Right atrium auricular region (tissue), 2 donors: ENCODE results near the gene PSRC1. TPM values are rescaled to one million over a fixed set of nuclear protein-coding genes. Genes with fewer than 3 reads are reported as not detected.

Experiments used
- DNase-seq: peaks from one replicate; pipeline ENCODE4 v3.0.0-alpha.2; 2019; ENCODE audit warnings: low spot score
- H3K27ac ChIP-seq, 2 donors: fragments of 200-600 bp; sonication (generic); 1 replicate in 1 of 2; 2 replicates in 1 of 2; pipeline ENCODE4 v1.5.1; 2016 to 2019
- H3K27me3 ChIP-seq, 2 donors: fragments of 200-600 bp; sonication (generic); one replicate each; pipeline versions ENCODE4 v1.5.1 to v1.6.0; 2017 to 2019
- H3K36me3 ChIP-seq: fragments of 200-600 bp; sonication (generic); one replicate; pipeline ENCODE4 v1.5.1; 2016
- H3K4me1 ChIP-seq, 2 donors: fragments of 200-600 bp; sonication (generic); one replicate each; pipeline versions ENCODE4 v1.5.1 to v1.6.0; 2017 to 2019
- H3K4me3 ChIP-seq, 2 donors: fragments of 200-600 bp; sonication (generic); 1 replicate in 1 of 2; 2 replicates in 1 of 2; pipeline ENCODE4 v1.5.1; 2017 to 2019; ENCODE audit warnings: mild to moderate bottlenecking in 1 of 2, moderate library complexity in 1 of 2
- H3K9me3 ChIP-seq, 2 donors: fragments of 200-600 bp; sonication (generic); one replicate each; pipeline ENCODE4 v1.5.1; 2019
- CTCF ChIP-seq, 2 donors: fragments of 200-600 bp; sonication (generic); IDR thresholded peaks; one replicate each; pipeline ENCODE4 v1.5.1; 2019; ENCODE audit warnings: antibody characterized with exemption in 2 of 2
- total RNA-seq, 2 donors: library from RNA; depleted of rRNA; stranded (reverse); fragments of >200 nt; gene quantifications; one replicate each; pipeline ENCODE4 v1.1.0, GENCODE V29; 2016

PSRC1 gene
- total RNA-seq, 2 donors from 2014 or later, result 2.2 to 2.4 TPM

DNA sequence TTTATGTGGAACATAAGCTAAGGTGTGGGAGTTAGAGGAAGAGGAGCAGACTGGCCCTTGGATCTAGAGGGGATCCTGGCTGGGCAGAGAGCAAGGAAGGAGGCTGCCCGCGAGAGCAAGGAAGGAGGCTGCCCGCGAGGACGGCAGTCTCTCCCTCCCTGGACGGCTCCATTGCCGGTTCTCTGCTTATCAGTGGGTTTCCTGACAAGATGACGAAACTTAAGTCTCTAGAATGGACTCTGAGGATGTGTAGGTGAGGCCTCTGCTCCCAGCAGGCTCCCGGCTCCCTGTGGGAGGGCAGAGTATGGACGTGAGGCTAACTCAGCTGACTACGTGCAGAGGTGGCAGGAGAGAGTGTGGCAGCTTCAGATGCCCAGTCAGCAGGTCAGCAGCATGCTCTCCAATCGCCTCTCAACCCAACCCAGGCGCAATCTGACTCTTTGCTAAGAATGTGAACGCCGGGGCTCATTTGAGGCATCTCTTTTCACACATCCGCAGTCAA is 17.8 kb upstream of the PSRC1 start:
- DNase-seq, result no peak
- H3K27ac ChIP-seq, result peak overlapping the region; percentile 90 to 94
- no peaks in the 10 kb centered on the region for H3K27me3 ChIP-seq

GRCh38 chr1:109299558-109300343 is 16.8 kb upstream of the PSRC1 start:
- Histone ChIP-seq H3K27ac (peak overlapping the region; percentile 90 to 94), H3K9me3 (no peaks in the 10 kb centered on the region), H3K36me3 (peaks cover 7% of the 10 kb centered on the region), H3K4me1 (peaks cover 0 to 59% of the 10 kb centered on the region in 2 donors), H3K27me3 (no peaks in the 10 kb centered on the region), H3K4me3 (no peak overlapping the region)
- TF ChIP-seq CTCF (IDR thresholded peaks at IDR 0.05), result no peak
- DNase-seq, result peak; percentile 71

More for the DNA sequence above, 17.8 kb upstream of the PSRC1 start:
- no peak for TF ChIP-seq CTCF (IDR thresholded peaks at IDR 0.05)
- Histone ChIP-seq H3K4me1 (peaks cover 0 to 68% of the 10 kb centered on the region in 2 donors), H3K36me3 (no peaks in the 10 kb centered on the region), H3K9me3 (no peaks in the 10 kb centered on the region), H3K4me3 (no peak overlapping the region)

GRCh38 chr1:109298666-109299557 is 16.0 kb upstream of the PSRC1 start:
- peaks cover 9% of the 10 kb centered on the region for H3K36me3 ChIP-seq
- no peak for TF ChIP-seq CTCF (IDR thresholded peaks at IDR 0.05)
- no peak for DNase-seq
- H3K4me3 ChIP-seq, result no peak overlapping the region
- no peaks in the 10 kb centered on the region for H3K9me3 ChIP-seq
- no peaks in the 10 kb centered on the region for H3K27me3 ChIP-seq
- H3K27ac ChIP-seq, result peak overlapping the region; percentile 90 to 94
- H3K4me1 ChIP-seq, result peaks cover 0 to 50% of the 10 kb centered on the region in 2 donors

GRCh38 chr1:109296782-109297181 is 13.8 kb upstream of the PSRC1 start:
- H3K4me1 ChIP-seq, result peaks cover 0 to 34% of the 10 kb centered on the region in 2 donors
- TF ChIP-seq CTCF (IDR thresholded peaks at IDR 0.05), result no peak
- no peak for DNase-seq
- no peaks in the 10 kb centered on the region for H3K9me3 ChIP-seq
- H3K36me3 ChIP-seq, result peaks cover 16% of the 10 kb centered on the region
- peak overlapping the region; percentile 90 to 94 for H3K27ac ChIP-seq
- no peaks in the 10 kb centered on the region for H3K27me3 ChIP-seq
- H3K4me3 ChIP-seq, result no peak overlapping the region

DNA sequence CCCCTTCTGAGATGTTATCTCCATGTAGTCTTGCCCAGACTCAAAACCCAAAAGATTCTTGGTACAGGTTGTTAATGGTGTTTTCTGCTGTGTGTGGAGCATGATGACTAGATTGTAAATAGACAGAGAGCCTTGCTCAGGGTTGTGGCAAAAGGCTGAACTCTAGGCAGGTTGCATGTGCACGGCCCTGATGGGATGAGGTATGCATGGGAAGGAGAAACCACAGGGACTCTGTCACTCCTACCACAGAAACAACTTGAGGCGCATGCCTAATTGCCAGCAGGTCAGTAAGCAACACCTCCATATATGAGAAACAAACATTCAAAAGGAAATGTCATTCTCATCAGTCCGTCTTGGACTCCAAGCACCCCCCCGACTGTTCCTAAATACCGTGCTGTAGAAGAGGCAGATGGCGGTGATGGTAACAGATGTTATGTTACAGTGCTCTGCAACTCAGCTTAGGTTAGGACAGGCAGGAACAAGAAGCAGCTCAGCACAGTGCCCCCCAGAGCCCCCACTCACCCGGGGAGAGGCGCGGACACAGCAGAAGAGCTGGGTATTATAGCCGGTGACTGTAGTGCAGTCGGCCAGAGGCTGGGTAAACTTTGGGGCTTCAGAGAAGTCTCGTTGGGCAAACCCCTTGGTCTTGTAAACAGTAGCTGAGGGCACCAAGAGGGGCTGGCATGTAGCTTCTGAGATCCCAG is 12.9 kb upstream of the PSRC1 start:
- peak overlapping the region in 1 of 2 donors; percentile 9 for H3K27ac ChIP-seq
- H3K4me1 ChIP-seq, result peaks cover 0 to 39% of the 10 kb centered on the region in 2 donors
- no peak for DNase-seq
- H3K36me3 ChIP-seq, result peaks cover 16% of the 10 kb centered on the region
- H3K27me3 ChIP-seq, result no peaks in the 10 kb centered on the region
- H3K4me3 ChIP-seq, result no peak overlapping the region
- no peaks in the 10 kb centered on the region for H3K9me3 ChIP-seq
- TF ChIP-seq CTCF (IDR thresholded peaks at IDR 0.05), result no peak
